Neural crest cell (in vitro differentiated cells): ENCODE data around the gene ZNF532. TPM values are rescaled to one million over a fixed set of nuclear protein-coding genes. Genes with fewer than 3 reads are reported as not detected.

Experiments used
- DNase-seq: peaks from one replicate; pipeline ENCODE4 v3.0.0; 2021; ENCODE audit warnings: low read depth, mixed read lengths, low spot score
- H3K27ac Mint-ChIP-seq: one replicate; pipeline ENCODE4 v1.8.0; 2021; ENCODE audit warnings: mild to moderate bottlenecking, mixed read lengths; ENCODE audit not compliant: unreplicated experiment
- H3K27me3 Mint-ChIP-seq: 2 replicates; pipeline ENCODE4 v1.8.0; 2021; ENCODE audit warnings: low read depth, mild to moderate bottlenecking, mixed read lengths
- H3K36me3 Mint-ChIP-seq: 2 replicates; pipeline ENCODE4 v1.8.0; 2021; ENCODE audit warnings: low read depth, mild to moderate bottlenecking, mixed read lengths
- H3K4me1 Mint-ChIP-seq: 2 replicates; pipeline ENCODE4 v1.8.0; 2021; ENCODE audit warnings: mixed read lengths
- H3K4me3 Mint-ChIP-seq: one replicate; pipeline ENCODE4 v1.8.0; 2021; ENCODE audit warnings: mild to moderate bottlenecking, mixed read lengths
- H3K9me3 Mint-ChIP-seq: 2 replicates; pipeline ENCODE4 v1.8.0; 2021; ENCODE audit warnings: mixed read lengths
- CTCF ChIP-seq: fragments of 200-600 bp; sonication (generic); conservative IDR thresholded peaks from 2 replicates; pipeline ENCODE4 v1.5.0; 2021; ENCODE audit warnings: antibody characterized with exemption, mild to moderate bottlenecking
- total RNA-seq: library from RNA; stranded (reverse); gene quantifications from 2 replicates; pipeline ENCODE4 v1.2.1, GENCODE V29; 2021

ZNF532 gene
- total RNA-seq, 1 donor from 2014 or later = 171 TPM

- Mint-ChIP-seq H3K9me3 (peaks cover 3% of the 10 kb centered on the region), H3K4me1 (peaks cover 77% of the 10 kb centered on the region), H3K27me3 (no peaks in the 10 kb centered on the region), H3K36me3 (peaks cover 42% of the 10 kb centered on the region), H3K4me3 (peak overlapping the region; percentile 87), H3K27ac (peak overlapping the region; percentile 79)
- no peak for TF ChIP-seq CTCF
- DNase-seq = no peak
These were observed 2.1 kb downstream of the ZNF532 start for GRCh38 chr18:58866773-58867150.

- no peaks in the 10 kb centered on the region for H3K27me3 Mint-ChIP-seq
- H3K36me3 Mint-ChIP-seq = peaks cover 45% of the 10 kb centered on the region
- peaks cover 76% of the 10 kb centered on the region for H3K4me1 Mint-ChIP-seq
- peak overlapping the region; percentile 68 for H3K27ac Mint-ChIP-seq
- peak overlapping the region; percentile 87 for H3K4me3 Mint-ChIP-seq
- peaks cover 3% of the 10 kb centered on the region for H3K9me3 Mint-ChIP-seq
- TF ChIP-seq CTCF = no peak
- DNase-seq = no peak
These were observed 2.7 kb downstream of the ZNF532 start for GRCh38 chr18:58867281-58867961.

- TF ChIP-seq CTCF = no peak
- H3K4me1 Mint-ChIP-seq = peaks cover 70% of the 10 kb centered on the region
- H3K4me3 Mint-ChIP-seq = peak overlapping the region; percentile 44
- H3K27me3 Mint-ChIP-seq = no peaks in the 10 kb centered on the region
- H3K9me3 Mint-ChIP-seq = peaks cover 3% of the 10 kb centered on the region
- no peak overlapping the region for H3K27ac Mint-ChIP-seq
- H3K36me3 Mint-ChIP-seq = peaks cover 49% of the 10 kb centered on the region
- DNase-seq = no peak
These were observed 3.8 kb downstream of the ZNF532 start for GRCh38 chr18:58868440-58868839.

- Mint-ChIP-seq H3K27me3 (no peaks in the 10 kb centered on the region), H3K9me3 (peaks cover 3% of the 10 kb centered on the region), H3K36me3 (peaks cover 52% of the 10 kb centered on the region), H3K4me1 (peaks cover 64% of the 10 kb centered on the region), H3K4me3 (peak overlapping the region; percentile 39), H3K27ac (no peak overlapping the region)
- no peak for DNase-seq
- TF ChIP-seq CTCF = no peak
These were observed 5.5 kb downstream of the ZNF532 start for GRCh38 chr18:58870130-58870529.

- peak overlapping the region; percentile 39 for H3K4me3 Mint-ChIP-seq
- no peak for TF ChIP-seq CTCF
These were observed 5.9 kb downstream of the ZNF532 start for GRCh38 chr18:58870621-58871020.

More at GRCh38 chr18:58870621-58871020, 5.9 kb downstream of the ZNF532 start:
- H3K27ac Mint-ChIP-seq = peak overlapping the region; percentile 59
- DNase-seq = no peak
- H3K9me3 Mint-ChIP-seq = peaks cover 3% of the 10 kb centered on the region
- H3K36me3 Mint-ChIP-seq = peaks cover 54% of the 10 kb centered on the region
- H3K27me3 Mint-ChIP-seq = no peaks in the 10 kb centered on the region
- H3K4me1 Mint-ChIP-seq = peaks cover 59% of the 10 kb centered on the region
